ENCODE data around the gene ITM2A. TPM values are rescaled to one million over a fixed set of nuclear protein-coding genes. Genes with fewer than 3 reads are reported as not detected.

ITM2A gene
- 1.1 and 1.4 TPM in 2 replicates for total RNA-seq (2014; rRNA removed; shearing (Covaris generic))

GRCh38 chrX:79366873-79367749 lies at the start of gene ITM2A:
Gene ITM2A, minus strand, starts transcription at chrX:79367334. Its CDS starts 119 bp downstream, at chrX:79367215.

Other genes with a start within 250 kb of the ITM2A start
- not detected in 2 replicates for gene GPR174, start 222.6 kb downstream of the ITM2A start, total RNA-seq (2014; rRNA removed; shearing (Covaris generic))

All from A375 (cell line).